ENCODE data around the gene GLRX2.
"Not testable (repeated sequence)": the region's sequence is repeated elsewhere in the genome, so short reads cannot be mapped to it uniquely, and the experiment has no call there.

GLRX2 gene, protein sequence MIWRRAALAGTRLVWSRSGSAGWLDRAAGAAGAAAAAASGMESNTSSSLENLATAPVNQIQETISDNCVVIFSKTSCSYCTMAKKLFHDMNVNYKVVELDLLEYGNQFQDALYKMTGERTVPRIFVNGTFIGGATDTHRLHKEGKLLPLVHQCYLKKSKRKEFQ

DNA sequence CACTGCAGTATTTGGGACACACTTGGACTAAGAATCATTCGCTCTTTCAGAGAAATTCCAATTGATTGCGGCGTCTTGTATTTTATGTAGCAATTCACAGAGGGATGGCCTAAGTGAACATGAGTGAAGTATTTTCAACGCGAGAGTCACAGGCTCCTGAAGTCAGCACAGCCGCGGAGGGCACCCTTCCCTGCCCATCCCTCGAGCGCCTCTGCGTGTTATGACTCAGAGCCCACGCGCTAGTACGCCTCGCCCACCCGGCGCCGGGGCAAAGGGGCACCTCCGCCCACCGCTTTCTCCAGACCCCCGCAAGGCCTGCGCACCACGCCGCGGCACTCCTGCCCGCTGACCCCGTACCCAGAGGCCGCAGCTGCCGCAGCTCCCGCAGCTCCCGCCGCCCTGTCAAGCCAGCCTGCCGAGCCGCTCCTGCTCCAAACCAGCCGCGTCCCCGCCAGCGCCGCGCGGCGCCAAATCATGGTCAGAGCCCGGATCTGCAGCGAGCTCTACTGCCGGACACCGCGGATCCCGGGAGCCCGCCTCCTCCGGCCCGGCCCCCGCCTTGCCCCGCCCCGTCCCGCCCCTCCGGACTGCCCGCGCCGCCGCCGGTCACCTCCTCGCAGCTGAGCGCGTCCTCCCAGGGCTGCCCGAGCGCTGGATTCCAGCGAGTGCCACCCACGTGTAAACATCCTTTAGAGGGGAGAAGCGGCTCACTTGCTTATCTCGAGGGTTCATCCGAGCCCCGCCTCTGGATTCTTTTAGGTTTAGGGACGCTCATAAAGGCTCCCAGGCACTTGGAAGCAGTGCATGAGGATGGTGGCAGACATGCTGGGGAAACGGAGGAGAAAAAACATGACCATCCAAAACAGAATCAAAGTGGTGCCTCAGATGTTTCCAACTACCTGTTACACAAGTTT is at the start of gene GLRX2:
TSS of gene GLRX2 (minus strand) at position 508 of the 914 bp plus-strand sequence. CDS start at position 476, 32 bp downstream.
- DNase-seq = peak; percentile 14 to 89 (median 81)

DNA sequence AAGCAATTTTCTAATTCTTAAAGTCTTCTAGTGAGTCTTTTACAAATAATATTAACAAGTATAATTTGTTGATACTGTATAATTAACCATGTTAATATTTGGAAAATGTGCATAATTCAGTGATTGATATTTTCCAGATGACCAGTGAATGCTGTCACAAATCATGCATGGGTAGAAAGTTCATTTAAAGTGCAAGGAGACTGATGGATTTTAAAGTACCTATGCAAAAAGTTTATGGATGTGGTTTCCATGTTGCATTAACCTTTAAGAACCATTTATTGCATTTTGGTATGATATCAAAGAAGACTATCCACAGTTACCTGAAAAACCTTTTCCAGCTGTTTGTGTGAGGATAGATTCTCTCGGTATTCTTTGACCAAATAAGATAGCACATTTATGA is 39.8 kb upstream of the GLRX2 start:
- no peak for DNase-seq

DNA sequence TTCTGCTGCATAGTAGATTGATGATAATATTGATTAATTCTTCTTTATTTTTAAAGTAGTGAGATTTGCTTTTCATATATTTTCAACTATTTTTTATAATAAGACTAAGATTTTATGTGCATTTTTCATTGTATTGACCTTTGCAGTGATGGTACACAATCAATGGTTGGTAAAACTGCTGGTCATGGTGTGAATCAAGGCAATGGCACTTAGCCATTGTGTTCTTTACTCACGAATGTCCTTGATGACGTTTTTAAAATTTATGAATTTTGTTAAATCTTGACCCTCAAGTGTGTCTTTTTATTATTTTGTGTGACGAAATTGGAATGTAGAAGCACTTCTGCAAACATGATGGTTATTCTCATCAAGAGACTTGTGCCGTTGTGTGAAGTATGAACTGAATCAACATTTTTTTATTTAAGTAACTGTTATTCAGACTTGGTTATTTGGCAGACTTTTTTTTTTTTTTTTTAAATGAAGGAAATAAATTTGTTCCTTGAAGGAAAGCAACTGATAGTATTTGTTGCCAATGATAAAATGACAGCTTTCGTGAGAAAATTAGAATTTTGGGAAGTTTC is 39.2 kb upstream of the GLRX2 start:
- DNase-seq = no peak

DNA sequence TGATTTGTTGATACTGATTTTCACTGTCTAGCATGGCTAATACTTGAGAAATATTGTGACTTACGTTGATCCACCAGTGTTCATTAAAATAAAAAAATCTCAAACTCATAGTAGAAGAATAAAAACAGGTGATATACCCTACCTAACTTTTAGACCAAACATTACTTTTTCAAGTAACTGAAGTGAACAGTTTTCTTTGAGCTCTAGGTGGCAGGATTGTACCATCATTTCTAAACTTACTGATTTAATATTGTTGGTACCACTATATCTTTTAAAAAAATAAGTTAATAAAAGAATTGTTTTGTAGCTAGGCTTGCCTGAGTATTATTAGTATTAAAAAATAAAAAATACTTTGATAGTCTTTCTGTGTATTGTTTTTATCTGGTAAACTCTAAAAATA is 38.1 kb upstream of the GLRX2 start:
- DNase-seq = no peak

DNA sequence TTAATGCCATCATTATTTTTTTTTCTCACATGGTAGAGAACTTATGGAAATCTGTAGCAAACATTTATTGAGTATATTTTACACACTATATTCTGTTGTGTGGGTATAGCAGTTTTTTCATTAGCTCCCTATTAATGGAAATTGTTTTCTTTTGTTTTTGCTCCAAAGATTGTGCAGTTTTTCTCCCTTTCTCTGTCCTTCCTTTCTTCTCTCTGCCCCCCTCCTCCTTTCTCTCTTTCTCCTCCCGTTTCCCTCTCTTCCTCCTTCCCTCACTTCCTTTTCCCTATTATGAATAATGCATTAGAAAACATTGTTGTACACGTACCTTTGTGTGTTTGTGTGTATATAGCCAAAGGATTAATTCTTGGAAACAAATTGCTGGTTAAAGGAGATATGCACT is 37.2 kb upstream of the GLRX2 start:
- no peak for DNase-seq

DNA sequence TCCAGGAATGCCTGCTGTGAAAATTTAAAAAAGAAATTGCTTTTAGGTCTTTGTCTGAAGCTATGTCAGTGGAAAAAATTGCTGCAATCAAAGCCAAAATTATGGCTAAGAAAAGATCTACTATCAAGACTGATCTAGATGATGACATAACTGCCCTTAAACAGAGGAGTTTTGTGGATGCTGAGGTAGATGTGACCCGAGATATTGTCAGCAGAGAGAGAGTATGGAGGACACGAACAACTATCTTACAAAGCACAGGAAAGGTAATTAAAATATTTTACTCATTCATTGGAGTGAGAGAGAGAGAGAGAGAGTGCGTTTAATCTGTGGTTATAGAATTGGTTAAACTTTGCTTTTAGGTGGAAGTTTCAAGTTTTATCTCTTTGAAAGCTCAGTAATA is 36.6 kb upstream of the GLRX2 start:
- no peak for DNase-seq

DNA sequence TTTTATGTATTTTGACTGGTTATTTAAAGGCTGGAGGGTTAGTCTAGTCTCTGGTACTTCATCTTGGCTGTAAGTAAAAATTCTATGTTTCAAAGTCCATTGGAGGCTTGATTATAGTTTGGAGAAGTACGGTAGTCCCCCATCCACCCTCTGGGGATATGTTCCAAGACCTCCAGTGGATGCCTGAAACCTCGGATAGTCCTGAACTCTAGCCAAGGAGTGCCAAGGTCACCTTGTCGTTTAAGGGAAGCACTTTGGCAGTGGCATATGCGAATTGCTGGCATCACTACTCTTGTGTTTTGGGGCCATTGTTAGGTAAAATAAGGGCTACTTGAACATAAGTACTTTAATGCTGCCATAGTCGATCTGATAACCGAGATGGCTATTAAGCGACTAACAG is 35.0 kb upstream of the GLRX2 start:
- DNase-seq = no peak

DNA sequence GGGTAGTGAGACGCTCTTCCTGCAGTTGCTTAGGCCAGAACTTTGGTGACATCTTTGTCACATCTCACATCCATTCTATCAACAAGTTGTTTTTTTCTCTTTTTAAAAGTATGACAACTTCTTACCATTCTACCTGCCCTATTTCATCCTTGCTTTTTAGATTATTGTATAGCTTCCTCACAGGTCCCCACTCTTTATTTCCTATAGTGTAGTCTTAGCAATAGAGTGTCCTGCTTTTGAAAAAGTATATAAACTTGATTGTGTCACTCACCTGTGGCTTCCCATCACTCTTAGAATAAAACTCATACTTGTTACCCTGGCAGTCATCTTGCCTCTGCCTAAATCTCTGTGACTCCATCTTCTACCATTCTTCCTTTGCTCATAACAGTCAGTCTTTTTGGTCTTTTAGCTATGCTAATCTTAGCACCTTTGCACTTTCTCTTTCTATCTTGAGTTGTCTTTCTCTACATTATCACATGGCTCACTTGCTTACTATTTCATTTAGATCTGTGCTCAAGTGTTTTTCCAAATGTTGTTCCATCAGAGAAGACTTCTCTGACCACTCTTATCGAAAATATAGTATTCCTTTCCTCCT is 26.1 kb upstream of the GLRX2 start:
- no peak for DNase-seq

DNA sequence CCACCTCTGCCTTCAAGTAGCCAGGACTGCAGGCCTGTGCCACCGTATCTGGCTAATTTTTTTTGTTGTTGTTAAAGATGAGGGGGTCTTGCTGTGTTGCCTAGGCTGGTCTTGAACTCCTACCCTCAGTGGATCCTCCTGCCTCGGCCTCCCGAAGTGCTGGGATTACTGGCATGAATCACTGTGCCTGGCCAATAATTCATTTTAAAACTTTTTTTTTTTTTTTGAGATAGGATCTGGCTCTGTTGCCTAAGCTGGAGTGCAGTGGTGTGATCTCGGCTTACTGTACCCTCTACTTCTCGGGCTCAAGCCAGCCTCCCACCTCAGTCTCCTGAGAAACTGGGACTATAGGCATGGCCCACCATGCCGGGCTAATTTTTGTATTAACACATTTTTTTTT is 20.2 kb upstream of the GLRX2 start:
- no peak for DNase-seq

DNA sequence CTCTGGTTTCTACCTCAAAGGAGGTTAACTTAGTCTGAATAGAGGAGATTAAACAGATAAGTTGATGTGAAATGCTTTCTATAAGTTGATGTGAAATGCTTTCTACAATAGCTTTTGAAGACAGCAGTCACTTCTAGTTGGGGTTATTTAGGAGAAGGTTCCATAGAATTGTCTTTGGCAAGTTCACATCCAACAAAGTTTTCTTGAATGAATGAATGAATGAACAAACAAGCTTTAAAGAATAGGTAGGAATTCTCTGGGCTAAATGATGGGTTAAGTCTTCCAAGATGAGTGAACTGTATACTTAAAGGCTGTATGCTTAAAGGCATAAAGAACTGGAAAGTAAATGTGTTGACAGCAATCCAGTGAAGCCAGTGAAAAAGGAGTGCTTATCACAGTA is 18.5 kb upstream of the GLRX2 start:
- no peak for DNase-seq

DNA sequence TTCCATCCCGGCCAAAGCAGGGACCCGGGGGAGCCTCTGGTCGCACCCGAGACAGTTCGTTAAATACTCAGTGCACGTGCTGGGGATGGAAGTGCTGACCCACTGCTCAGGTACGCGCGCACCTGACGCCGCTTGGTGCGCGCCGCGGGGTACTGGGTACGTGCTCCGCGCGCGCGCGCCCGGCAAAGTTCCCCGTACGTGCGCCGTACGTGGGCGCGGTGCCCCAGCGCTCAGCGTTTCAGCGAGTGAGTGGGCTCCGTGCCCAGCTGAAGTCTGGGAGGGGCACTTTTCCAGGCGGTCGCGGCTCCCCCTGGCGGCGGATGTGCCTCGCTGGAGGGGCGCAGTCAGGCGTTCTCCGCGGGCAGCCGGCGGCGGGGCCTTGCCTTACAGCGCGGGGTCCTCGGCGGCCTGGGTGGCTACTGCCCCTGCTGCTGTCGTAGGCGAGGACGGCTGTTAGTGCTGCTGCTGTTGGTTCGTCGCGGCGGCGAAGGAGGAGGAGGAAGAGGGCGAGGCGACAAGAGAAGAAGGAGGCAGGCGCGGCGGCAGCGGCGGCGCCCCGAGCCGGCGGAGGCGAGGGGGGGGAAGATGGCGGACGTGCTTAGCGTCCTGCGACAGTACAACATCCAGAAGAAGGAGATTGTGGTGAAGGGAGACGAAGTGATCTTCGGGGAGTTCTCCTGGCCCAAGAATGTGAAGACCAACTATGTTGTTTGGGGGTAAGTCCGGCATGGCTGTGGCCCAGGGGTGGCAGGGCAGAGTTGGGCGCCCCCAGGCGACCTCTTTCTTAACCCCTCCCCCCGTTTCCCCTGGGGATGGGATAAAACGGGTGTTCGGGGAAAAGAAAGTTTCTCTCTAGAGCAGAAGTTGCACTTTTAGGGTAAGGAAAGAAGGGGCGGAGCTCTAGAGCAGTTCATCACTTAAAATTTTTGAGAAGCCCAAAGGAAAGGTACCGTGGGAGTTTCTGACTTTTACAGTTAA is 16.7 kb upstream of the GLRX2 start, which contains the start of gene CDC73:
TSS of gene CDC73 (plus strand) at position 416 of the 978 bp plus-strand sequence. CDS start at position 586, 170 bp downstream.
- peak; percentile 74 to 98 (median 94) for DNase-seq

DNA sequence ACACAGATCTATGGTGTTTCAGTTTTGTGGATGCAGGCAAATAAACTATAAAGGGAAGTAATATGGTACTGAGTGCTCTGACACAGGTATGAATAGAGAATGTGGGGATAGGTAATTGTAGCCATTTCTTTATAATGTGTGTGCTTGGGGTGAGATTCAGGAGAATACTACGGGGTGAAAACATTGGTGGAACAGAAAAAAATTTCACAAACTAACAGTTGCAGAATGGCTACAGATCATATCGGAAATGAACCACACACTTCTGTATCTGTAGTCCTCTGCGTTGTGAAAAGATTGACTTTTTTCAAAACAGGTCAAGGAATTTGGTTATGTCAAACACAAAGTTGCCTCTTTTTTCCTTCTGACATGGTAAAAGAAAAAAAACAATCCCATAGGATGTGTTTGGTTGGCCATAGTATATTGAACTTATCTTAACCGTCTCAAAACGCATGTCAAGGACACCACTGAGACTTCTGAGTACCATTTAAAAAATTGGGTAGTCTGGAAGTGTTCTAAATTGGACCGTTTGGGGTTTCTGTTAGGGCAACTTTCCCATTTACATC is 15.5 kb upstream of the GLRX2 start:
- DNase-seq = no peak

DNA sequence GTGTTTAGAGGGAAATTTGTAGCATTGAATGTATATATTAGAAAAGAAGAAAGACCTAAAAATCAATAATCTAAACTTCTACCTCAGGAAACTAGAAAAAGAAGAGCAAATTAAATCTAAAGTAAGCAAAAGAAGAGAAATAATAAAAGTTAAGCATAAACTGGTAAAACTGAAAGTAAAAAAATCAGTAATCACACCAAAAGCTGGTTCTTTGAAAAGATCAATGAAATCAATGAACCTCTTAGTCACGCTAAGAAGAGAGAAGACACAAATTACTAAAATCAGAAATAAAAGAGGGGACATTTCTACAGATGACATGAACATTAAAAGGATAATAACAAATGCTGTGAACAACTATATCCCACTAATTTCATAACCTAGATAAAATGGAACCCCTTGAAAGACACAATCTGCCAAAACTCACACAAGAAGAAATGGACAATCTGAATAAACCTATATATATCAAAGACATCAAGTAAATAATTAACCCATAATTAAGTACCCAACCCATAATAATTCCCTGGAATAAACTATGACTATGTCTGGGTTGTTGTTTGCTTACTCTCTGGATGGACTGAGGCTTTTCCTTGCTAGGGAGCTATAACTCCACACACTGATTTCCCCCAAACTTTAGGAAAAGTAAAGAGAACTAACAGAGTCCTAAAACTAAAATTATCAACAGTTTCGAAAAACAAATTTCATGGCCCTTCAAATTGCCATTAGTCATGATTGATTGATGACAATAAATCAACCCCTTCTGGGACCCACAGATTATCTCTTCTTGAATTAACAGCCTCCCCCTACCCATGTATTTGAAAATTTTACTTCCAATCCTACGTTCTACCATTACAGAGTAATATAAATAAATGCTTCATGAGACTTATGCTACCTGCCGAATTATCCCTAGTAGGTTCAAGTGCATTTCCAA is 13.9 kb upstream of the GLRX2 start:
- DNase-seq = no peak

DNA sequence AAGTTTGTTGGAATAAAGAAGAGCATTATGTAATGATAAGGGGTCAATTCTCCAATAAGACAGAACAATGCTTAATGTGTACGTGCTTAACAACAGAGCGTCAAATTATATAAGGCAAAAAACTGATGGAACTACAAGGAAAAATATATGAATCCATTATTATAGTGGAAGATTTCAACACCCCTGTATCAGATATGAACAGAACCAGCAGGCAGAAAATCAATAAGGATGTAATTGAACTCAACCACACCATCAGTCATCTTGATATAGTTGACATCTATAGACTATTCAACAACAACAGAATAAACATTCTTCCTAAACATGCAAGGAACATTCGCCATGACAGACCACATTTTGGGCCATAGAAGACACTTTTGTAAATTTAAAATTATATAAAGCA is 13.0 kb upstream of the GLRX2 start:
- no peak for DNase-seq

DNA sequence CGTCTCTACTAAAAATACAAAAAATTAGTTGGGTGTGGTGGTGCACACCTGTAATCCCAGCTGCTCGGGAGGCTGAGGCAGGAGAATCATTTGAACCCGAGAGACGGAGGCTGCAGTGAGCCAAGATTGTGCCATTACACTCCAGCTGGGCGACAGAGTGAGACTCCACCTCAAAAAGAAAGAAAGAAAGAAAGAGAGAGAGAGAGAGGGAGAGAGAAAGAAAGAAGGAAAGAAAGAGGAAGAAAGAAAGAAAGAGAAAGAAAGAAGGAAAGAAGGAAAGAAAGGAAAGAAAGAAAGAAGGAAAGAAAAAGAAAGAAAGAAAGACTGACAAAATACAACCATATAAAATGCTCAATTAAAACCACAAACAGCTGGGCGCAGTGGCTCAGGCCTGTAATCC is 12.0 kb upstream of the GLRX2 start:
- not testable (repeated sequence) for DNase-seq

DNA sequence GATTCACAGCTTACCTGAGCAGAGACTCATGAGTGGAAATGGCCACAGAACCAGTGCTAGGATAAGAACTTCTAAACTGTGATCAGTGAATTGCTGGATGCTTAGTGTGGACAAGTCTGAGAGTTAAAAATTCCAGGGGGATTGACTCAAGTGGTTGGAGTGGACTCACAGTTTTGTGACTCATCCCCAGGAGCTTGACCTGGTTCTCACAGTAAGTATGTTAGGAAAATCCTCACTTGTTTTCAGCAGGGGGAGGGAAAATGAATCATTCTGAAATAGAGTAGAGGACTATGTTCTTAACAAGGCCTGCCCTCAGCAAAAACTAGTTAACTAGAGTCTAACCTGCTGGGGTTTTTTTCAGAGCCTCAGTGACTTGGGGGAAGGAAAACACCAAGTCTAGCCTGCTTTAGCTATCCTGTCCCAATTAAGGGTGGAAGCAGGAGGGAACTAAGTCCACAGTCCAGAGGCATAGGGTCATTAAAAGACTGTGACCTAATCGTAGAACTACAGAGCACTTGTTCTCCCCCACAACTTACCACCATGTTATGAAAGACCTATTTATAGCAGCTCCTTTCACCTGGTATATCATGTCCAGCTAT is 10.5 kb upstream of the GLRX2 start:
- no peak for DNase-seq

DNA sequence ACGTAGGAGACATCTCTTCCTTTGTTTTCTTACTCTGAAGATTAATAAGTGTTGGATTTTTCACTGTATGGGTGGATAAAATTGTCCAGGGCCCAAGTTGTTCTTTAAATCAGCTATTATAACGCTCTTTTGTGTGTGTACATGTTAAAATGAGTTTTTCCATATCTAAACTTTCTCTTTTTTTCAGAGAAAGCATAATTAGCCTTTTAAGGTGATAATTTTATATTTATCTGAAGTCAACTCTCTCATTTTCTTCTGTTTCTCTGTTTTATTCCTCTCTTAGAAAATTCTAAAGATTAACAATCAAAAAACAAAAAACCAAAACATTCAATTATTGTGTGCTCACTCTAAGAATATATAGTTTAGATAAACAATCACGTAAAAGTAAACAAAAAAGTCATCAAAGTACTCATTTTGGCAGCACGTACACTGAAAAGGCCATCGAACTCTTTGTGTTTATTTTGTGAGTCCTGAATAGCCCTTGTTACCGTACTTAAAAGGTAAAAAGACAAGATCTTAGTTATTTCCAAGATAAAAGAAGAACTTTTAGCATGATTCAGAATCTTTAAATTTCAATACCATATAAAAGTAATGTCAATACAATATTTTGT is 9.4 kb upstream of the GLRX2 start:
- DNase-seq = no peak

DNA sequence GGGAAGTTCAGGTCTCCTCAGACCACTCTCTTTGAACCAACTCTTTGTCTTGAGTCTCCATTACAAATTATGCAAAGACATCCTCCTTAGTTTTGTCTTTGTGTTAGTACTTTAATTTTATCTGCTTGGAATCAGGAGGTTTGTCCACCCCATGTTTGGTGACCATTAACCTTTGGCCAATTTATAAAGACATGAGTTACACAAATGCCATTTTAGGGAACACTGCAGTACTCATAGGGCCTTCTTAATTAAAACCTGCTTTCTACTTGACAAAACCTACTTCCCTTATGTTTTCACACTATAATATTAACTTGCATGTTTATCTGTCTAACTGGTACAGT is 8.7 kb upstream of the GLRX2 start:
- DNase-seq = no peak
